Fibroblast of peridontal ligament (primary cell): ENCODE results near the gene PMEPA1.

Source experiments
- DNase-seq: peaks from one replicate; pipeline ENCODE4 v3.0.0-alpha.2; 2010; ENCODE audit errors: extremely low read depth

PMEPA1 gene

GRCh38 chr20:57709823-57710799 lies at the start of gene PMEPA1:
Gene PMEPA1, minus strand, starts transcription at chr20:57710015. Its CDS starts 433 bp downstream, at chr20:57709582.
- peak; percentile 88 for DNase-seq

GRCh38 chr20:57757767-57758166 lies 48.0 kb upstream of the PMEPA1 start:
- DNase-seq = no peak

GRCh38 chr20:57756921-57757320 lies 47.1 kb upstream of the PMEPA1 start:
- no peak for DNase-seq

- DNase-seq = no peak
Measured at GRCh38 chr20:57756213-57756612, 46.4 kb upstream of the PMEPA1 start.

- no peak for DNase-seq
Measured at GRCh38 chr20:57755609-57756008, 45.8 kb upstream of the PMEPA1 start.

- DNase-seq = no peak
Measured at GRCh38 chr20:57754190-57754589, 44.4 kb upstream of the PMEPA1 start.

GRCh38 chr20:57753332-57754164 lies 43.7 kb upstream of the PMEPA1 start:
- no peak for DNase-seq

GRCh38 chr20:57751411-57751810 lies 41.6 kb upstream of the PMEPA1 start:
- no peak for DNase-seq

GRCh38 chr20:57749869-57750268 lies 40.1 kb upstream of the PMEPA1 start:
- DNase-seq = no peak

- no peak for DNase-seq
Measured at GRCh38 chr20:57749131-57749690, 39.4 kb upstream of the PMEPA1 start.

GRCh38 chr20:57748601-57749130 lies 38.9 kb upstream of the PMEPA1 start:
- peak; percentile 49 for DNase-seq

- peak; percentile 21 for DNase-seq
Measured at GRCh38 chr20:57747861-57748481, 38.2 kb upstream of the PMEPA1 start.

- no peak for DNase-seq
Measured at GRCh38 chr20:57746832-57747404, 37.1 kb upstream of the PMEPA1 start.

GRCh38 chr20:57746201-57746600 lies 36.4 kb upstream of the PMEPA1 start:
- no peak for DNase-seq

GRCh38 chr20:57744206-57744605 lies 34.4 kb upstream of the PMEPA1 start:
- DNase-seq = no peak

- no peak for DNase-seq
Measured at GRCh38 chr20:57743450-57744095, 33.8 kb upstream of the PMEPA1 start.

GRCh38 chr20:57742507-57743181 lies 32.8 kb upstream of the PMEPA1 start:
- DNase-seq = no peak

- no peak for DNase-seq
Measured at GRCh38 chr20:57738484-57738883, 28.7 kb upstream of the PMEPA1 start.

GRCh38 chr20:57738053-57738452 lies 28.2 kb upstream of the PMEPA1 start:
- no peak for DNase-seq

GRCh38 chr20:57737349-57737748 lies 27.5 kb upstream of the PMEPA1 start:
- DNase-seq = no peak
